ENCODE measurements around the gene SNAI1.
A peak's percentile ranks its signal among the peaks of the same experiment; 100 is the strongest.

Gene SNAI1

GRCh38 chr20:50026746-50027575 lies 44.2 kb downstream of the SNAI1 start:
- in situ Hi-C loops (cut with HindIII; ENCODE audit: low pct_ligation_motif_present, low pct_unique_long_range_greater_than_20kb, low sequenced_read_pairs) = no loop called here
- no peak for DNase-seq

- DNase-seq = peak; percentile 83
- in situ Hi-C loops (cut with HindIII; ENCODE audit: low pct_ligation_motif_present, low pct_unique_long_range_greater_than_20kb, low sequenced_read_pairs) = no loop called here
Measured at GRCh38 chr20:50027611-50028105, 44.9 kb downstream of the SNAI1 start.

GRCh38 chr20:50029083-50029696 lies 46.4 kb downstream of the SNAI1 start:
- in situ Hi-C loops (cut with HindIII; ENCODE audit: low pct_ligation_motif_present, low pct_unique_long_range_greater_than_20kb, low sequenced_read_pairs) = no loop called here
- no peak for DNase-seq

- DNase-seq = peak; percentile 74
- in situ Hi-C loops (cut with HindIII; ENCODE audit: low pct_ligation_motif_present, low pct_unique_long_range_greater_than_20kb, low sequenced_read_pairs) = no loop called here
Measured at GRCh38 chr20:50029697-50030461, 47.1 kb downstream of the SNAI1 start.

GRCh38 chr20:50032955-50033666 lies 50.3 kb downstream of the SNAI1 start:
- DNase-seq = no peak
- in situ Hi-C loops (cut with HindIII; ENCODE audit: low pct_ligation_motif_present, low pct_unique_long_range_greater_than_20kb, low sequenced_read_pairs) = no loop called here

GRCh38 chr20:50034567-50035180 lies 51.9 kb downstream of the SNAI1 start:
- peak; percentile 80 for DNase-seq
- in situ Hi-C loops (cut with HindIII; ENCODE audit: low pct_ligation_motif_present, low pct_unique_long_range_greater_than_20kb, low sequenced_read_pairs) = no loop called here

- in situ Hi-C loops (cut with HindIII; ENCODE audit: low pct_ligation_motif_present, low pct_unique_long_range_greater_than_20kb, low sequenced_read_pairs) = no loop called here
- DNase-seq = no peak
Measured at GRCh38 chr20:50036703-50037102, 53.9 kb downstream of the SNAI1 start.

GRCh38 chr20:50037123-50037522 lies 54.3 kb downstream of the SNAI1 start:
- in situ Hi-C loops (cut with HindIII; ENCODE audit: low pct_ligation_motif_present, low pct_unique_long_range_greater_than_20kb, low sequenced_read_pairs) = no loop called here
- no peak for DNase-seq

GRCh38 chr20:50037575-50037974 lies 54.8 kb downstream of the SNAI1 start:
- DNase-seq = no peak
- in situ Hi-C loops (cut with HindIII; ENCODE audit: low pct_ligation_motif_present, low pct_unique_long_range_greater_than_20kb, low sequenced_read_pairs) = no loop called here

GRCh38 chr20:50038169-50038568 lies 55.4 kb downstream of the SNAI1 start:
- in situ Hi-C loops (cut with HindIII; ENCODE audit: low pct_ligation_motif_present, low pct_unique_long_range_greater_than_20kb, low sequenced_read_pairs) = no loop called here
- no peak for DNase-seq
